HG02763 (cell line): Measurements from ENCODE around the gene DENND1A.
A peak's percentile ranks its signal among the peaks of the same experiment; 100 is the strongest.
"Not testable (repeated sequence)": the region's sequence is repeated elsewhere in the genome, so short reads cannot be mapped to it uniquely, and the experiment has no call there.

Source experiments
- ATAC-seq: cut with Tn5 transposase; IDR thresholded peaks from one replicate; pipeline ENCODE4 v1.9.1; 2021; ENCODE audit warnings: mild to moderate bottlenecking, moderate library complexity; ENCODE audit not compliant: unreplicated experiment

DENND1A gene

GRCh38 chr9:123637945-123638634, 291.8 kb downstream of the DENND1A start:
- no peak for ATAC-seq

- ATAC-seq: no peak
Observed at GRCh38 chr9:123637606-123637944, 292.4 kb downstream of the DENND1A start.

- ATAC-seq: not testable (repeated sequence)
Observed at GRCh38 chr9:123636805-123637204, 293.1 kb downstream of the DENND1A start.

GRCh38 chr9:123631862-123632261, 298.1 kb downstream of the DENND1A start:
- no peak for ATAC-seq

GRCh38 chr9:123630233-123630632, 299.7 kb downstream of the DENND1A start:
- no peak for ATAC-seq

- no peak for ATAC-seq
Observed at GRCh38 chr9:123629531-123629930, 300.4 kb downstream of the DENND1A start.

GRCh38 chr9:123622711-123623241, 307.1 kb downstream of the DENND1A start:
- ATAC-seq: no peak

GRCh38 chr9:123620239-123620638, 309.7 kb downstream of the DENND1A start:
- ATAC-seq: no peak

GRCh38 chr9:123617952-123618678, 311.8 kb downstream of the DENND1A start:
- no peak for ATAC-seq

- ATAC-seq: no peak
Observed at GRCh38 chr9:123617286-123617685, 312.6 kb downstream of the DENND1A start.

- no peak for ATAC-seq
Observed at GRCh38 chr9:123616707-123617106, 313.2 kb downstream of the DENND1A start.

GRCh38 chr9:123615381-123615780, 314.5 kb downstream of the DENND1A start:
- no peak for ATAC-seq

GRCh38 chr9:123614306-123615263, 315.3 kb downstream of the DENND1A start:
- no peak for ATAC-seq

GRCh38 chr9:123611226-123611625, 318.7 kb downstream of the DENND1A start:
- ATAC-seq: no peak

- ATAC-seq: no peak
Observed at GRCh38 chr9:123609844-123610243, 320.1 kb downstream of the DENND1A start.

- ATAC-seq: peak; percentile 91
Observed at GRCh38 chr9:123608104-123608503, 321.8 kb downstream of the DENND1A start.

GRCh38 chr9:123607479-123607878, 322.4 kb downstream of the DENND1A start:
- ATAC-seq: no peak

GRCh38 chr9:123606141-123606540, 323.8 kb downstream of the DENND1A start:
- ATAC-seq: no peak

GRCh38 chr9:123605286-123605685, 324.6 kb downstream of the DENND1A start:
- no peak for ATAC-seq

GRCh38 chr9:123604861-123605260, 325.1 kb downstream of the DENND1A start:
- ATAC-seq: no peak

GRCh38 chr9:123601828-123602227, 328.1 kb downstream of the DENND1A start:
- no peak for ATAC-seq
